Spinal cord (tissue), 10 donors: ENCODE results near the gene MAPKBP1. TPM values are rescaled to one million over a fixed set of nuclear protein-coding genes. Genes with fewer than 3 reads are reported as not detected.
A peak's percentile ranks its signal among the peaks of the same experiment; 100 is the strongest.

Experiments used
- DNase-seq, 6 donors: peaks; one replicate each; pipeline versions ENCODE4 v3.0.0 to v3.0.0-alpha.2; 2013 to 2015; ENCODE audit warnings: low spot score in 6 of 6, low read depth in 4 of 6
- H3K27ac ChIP-seq: one replicate; pipeline ENCODE4 v1.5.1; 2013; ENCODE audit warnings: low read depth, low read length, control low read depth
- H3K27me3 ChIP-seq: one replicate; pipeline ENCODE4 v1.6.1; 2013; ENCODE audit warnings: low read length; ENCODE audit not compliant: control insufficient read depth, insufficient read depth
- H3K36me3 ChIP-seq: one replicate; pipeline ENCODE4 v1.6.1; 2013; ENCODE audit warnings: low read length; ENCODE audit not compliant: control insufficient read depth, insufficient read depth
- H3K4me1 ChIP-seq: one replicate; pipeline ENCODE4 v1.6.1; 2013; ENCODE audit warnings: low read length; ENCODE audit not compliant: control insufficient read depth, insufficient read depth
- H3K4me3 ChIP-seq: one replicate; pipeline ENCODE4 v1.5.1; 2013; ENCODE audit warnings: low read depth, low read length, control low read depth
- H3K9me3 ChIP-seq: one replicate; pipeline ENCODE4 v1.6.1; 2013; ENCODE audit warnings: low read length; ENCODE audit not compliant: control insufficient read depth, insufficient read depth
- WGBS: methylation state at CpG from one replicate; pipeline ENCODE4 v1.1.5; 2013; ENCODE audit warnings: missing lambda C conversion rate; ENCODE audit not compliant: insufficient coverage; 5-methylcytosine and 5-hydroxymethylcytosine counted together
- polyA plus RNA-seq, 2 donors: library from polyadenylated mRNA; unstranded; fragments of 120-200 nt; gene quantifications; one replicate each; pipeline ENCODE4 v1.2.1, GENCODE V29; 2013; ENCODE audit not compliant: insufficient read length in 2 of 2
- total RNA-seq, 2 donors: library from RNA; depleted of rRNA in 1 of 2; stranded (reverse); fragments of 120-200 nt in 1 of 2; fragments of >200 nt in 1 of 2; gene quantifications; one replicate each; pipeline versions ENCODE4 v1.2.3 to v1.2.4, GENCODE V29; 2013 to 2014
- donor health status: healthy.

The MAPKBP1 gene
- total and polyA plus RNA-seq, 4 donors = 27.1 to 52.6 (median 31.8) TPM

GRCh38 chr15:41791547-41791937 is 17.3 kb downstream of the MAPKBP1 start:
- WGBS = 83% methylated on average over 2 of the region's 4 CpGs
- Histone ChIP-seq H3K27ac (no peak overlapping the region), H3K4me1 (peaks cover 4% of the 10 kb centered on the region)

GRCh38 chr15:41792000-41792637 is 17.8 kb downstream of the MAPKBP1 start:
- Histone ChIP-seq H3K9me3 (no peaks in the 10 kb centered on the region), H3K4me1 (peaks cover 4% of the 10 kb centered on the region), H3K36me3 (no peaks in the 10 kb centered on the region), H3K27me3 (no peaks in the 10 kb centered on the region), H3K27ac (no peak overlapping the region), H3K4me3 (no peak overlapping the region)
- DNase-seq = peak in 1 of 6 donors; percentile 62
- WGBS = no CpG with 5 or more reads among the region's 5 CpGs

More at GRCh38 chr15:41791547-41791937, 17.3 kb downstream of the MAPKBP1 start:
- Histone ChIP-seq H3K36me3 (no peaks in the 10 kb centered on the region), H3K27me3 (no peaks in the 10 kb centered on the region), H3K4me3 (no peak overlapping the region), H3K9me3 (no peaks in the 10 kb centered on the region)
- DNase-seq = no peak

- H3K4me1 ChIP-seq = peaks cover 4% of the 10 kb centered on the region
Measured at GRCh38 chr15:41794081-41794480, 19.8 kb downstream of the MAPKBP1 start.

GRCh38 chr15:41795996-41796856 is 21.9 kb downstream of the MAPKBP1 start:
- Histone ChIP-seq H3K27ac (no peak overlapping the region), H3K4me1 (peaks cover 3% of the 10 kb centered on the region), H3K36me3 (peaks cover 13% of the 10 kb centered on the region), H3K27me3 (no peaks in the 10 kb centered on the region), H3K4me3 (no peak overlapping the region), H3K9me3 (no peaks in the 10 kb centered on the region)
- 88% methylated on average over 8 of the region's 10 CpGs for WGBS
- peak in 1 of 6 donors; percentile 39 for DNase-seq

More at GRCh38 chr15:41794081-41794480, 19.8 kb downstream of the MAPKBP1 start:
- DNase-seq = no peak
- Histone ChIP-seq H3K27ac (no peak overlapping the region), H3K27me3 (no peaks in the 10 kb centered on the region), H3K36me3 (no peaks in the 10 kb centered on the region), H3K4me3 (no peak overlapping the region), H3K9me3 (no peaks in the 10 kb centered on the region)
- no CpG with 5 or more reads among the region's 4 CpGs for WGBS

GRCh38 chr15:41797201-41797944 is 23.1 kb downstream of the MAPKBP1 start:
- no peak overlapping the region for H3K4me3 ChIP-seq
- no peaks in the 10 kb centered on the region for H3K4me1 ChIP-seq
- no peak overlapping the region for H3K27ac ChIP-seq
- WGBS = 96% methylated on average over 4 of the region's 8 CpGs
- H3K27me3 ChIP-seq = no peaks in the 10 kb centered on the region
- no peaks in the 10 kb centered on the region for H3K9me3 ChIP-seq
- DNase-seq = no peak
- H3K36me3 ChIP-seq = peaks cover 13% of the 10 kb centered on the region

- H3K27me3 ChIP-seq = no peaks in the 10 kb centered on the region
- H3K9me3 ChIP-seq = no peaks in the 10 kb centered on the region
- 85% methylated on average over 5 of the region's 9 CpGs for WGBS
- H3K4me3 ChIP-seq = no peak overlapping the region
- no peak overlapping the region for H3K27ac ChIP-seq
- H3K36me3 ChIP-seq = peaks cover 13% of the 10 kb centered on the region
- no peak for DNase-seq
- no peaks in the 10 kb centered on the region for H3K4me1 ChIP-seq
Measured at GRCh38 chr15:41798607-41799487, 24.6 kb downstream of the MAPKBP1 start.

- peaks cover 15% of the 10 kb centered on the region for H3K36me3 ChIP-seq
- DNase-seq = no peak
- WGBS = 93% methylated on average over 5 of the region's 5 CpGs
- no peak overlapping the region for H3K27ac ChIP-seq
- no peaks in the 10 kb centered on the region for H3K27me3 ChIP-seq
- no peaks in the 10 kb centered on the region for H3K9me3 ChIP-seq
- H3K4me1 ChIP-seq = peaks cover 3% of the 10 kb centered on the region
- H3K4me3 ChIP-seq = no peak overlapping the region
Measured at GRCh38 chr15:41799488-41799805, 25.2 kb downstream of the MAPKBP1 start.

GRCh38 chr15:41801185-41801584 is 26.9 kb downstream of the MAPKBP1 start:
- no peaks in the 10 kb centered on the region for H3K27me3 ChIP-seq
- H3K4me1 ChIP-seq = peaks cover 11% of the 10 kb centered on the region
- no peaks in the 10 kb centered on the region for H3K9me3 ChIP-seq
- H3K27ac ChIP-seq = no peak overlapping the region
- DNase-seq = no peak
- H3K36me3 ChIP-seq = peaks cover 17% of the 10 kb centered on the region
- no peak overlapping the region for H3K4me3 ChIP-seq
- WGBS = no CpG with 5 or more reads among the region's 3 CpGs
